ENCODE data around the gene WWC1. TPM values are rescaled to one million over a fixed set of nuclear protein-coding genes. Genes with fewer than 3 reads are reported as not detected.

Gene WWC1
- total and polyA plus RNA-seq, 9 of the 15 experiments (the other 6 are each of a cell fraction or from before 2014, with no cell fraction given): under 0.01 to 0.54 (median 0.42) TPM; not detected in 6

DNA sequence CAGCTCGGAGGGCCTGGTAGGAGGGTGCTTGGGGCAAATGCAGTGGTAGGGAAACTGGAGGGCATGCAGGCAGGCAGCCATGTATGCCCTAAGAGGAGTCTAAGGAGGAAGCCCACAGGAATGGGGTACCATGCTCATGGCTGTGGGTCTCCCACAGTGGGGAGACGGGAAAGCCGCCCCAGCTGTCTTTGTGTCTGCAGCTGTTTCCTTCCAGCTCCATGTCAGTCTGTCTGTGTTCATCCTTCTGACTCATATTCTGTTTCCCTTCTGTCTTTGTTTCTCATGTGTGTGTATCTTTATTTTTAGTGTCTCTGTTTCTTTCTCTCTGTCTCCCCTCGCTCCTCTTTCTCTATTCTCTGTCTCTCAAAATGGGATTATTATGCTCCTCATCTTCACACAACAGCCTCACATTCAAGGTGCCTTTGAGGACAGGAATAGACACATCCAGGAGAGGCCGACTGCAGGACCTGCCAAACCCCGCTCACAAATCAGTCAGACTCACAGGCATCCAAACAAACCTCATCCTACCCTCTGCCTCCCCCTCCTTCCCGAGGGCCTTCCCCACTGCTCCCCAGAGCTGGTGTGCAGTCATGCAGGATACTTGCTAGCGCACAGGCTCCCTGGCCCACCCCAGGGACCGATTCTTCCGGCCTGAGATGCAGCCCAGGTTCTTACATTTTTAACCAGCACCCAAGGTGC is 126.4 kb downstream of the WWC1 start:
- intact Hi-C loops (cut with micrococcal nuclease) (no loop called here), in situ Hi-C loops (cut with MboI) (no loop called here)
- ChIA-PET POLR2A (no interaction called here), CTCF (ENCODE audit: low intra/inter-chr PET ratio) (no interaction called here)
- no peak overlapping the region for H3K4me2 ChIP-seq (ENCODE audit: insufficient read depth, low read length)
- no peak for FAIRE-seq
- under 1% methylated on average over 9 of the region's 10 CpGs for WGBS (ENCODE audit: insufficient coverage, low coverage, missing lambda C conversion rate)
- no peak overlapping the region for H2AFZ ChIP-seq (ENCODE audit: low read depth, low read length)
- no peaks in the 10 kb centered on the region for H3K36me3 ChIP-seq (ENCODE audit: control insufficient read depth, insufficient read depth, low read length)
- no peak overlapping the region for H3K27ac ChIP-seq (ENCODE audit: extremely low read depth, low read depth, low read length)
- H3K79me2 ChIP-seq (ENCODE audit: control insufficient read depth, insufficient read depth, low read length): no peaks in the 10 kb centered on the region
- H3K4me1 ChIP-seq (replicated peaks in 1 of 2; ENCODE audit: control insufficient read depth in 2 of 2, insufficient read depth in 2 of 2, low read length in 2 of 2): no peaks in the 10 kb centered on the region
- no peak for ATAC-seq
- H3K9ac ChIP-seq (ENCODE audit: insufficient read depth in 1 of 2, low read depth in 2 of 2, low read length in 2 of 2): no peak overlapping the region
- DNase-seq (ENCODE audit: extremely low read depth in 1 of 4, low spot score in 3 of 4): no peak
- H3K9me1 ChIP-seq (ENCODE audit: control insufficient read depth, insufficient read depth, low read length): no peaks in the 10 kb centered on the region
- TF ChIP-seq, protein P1, sequence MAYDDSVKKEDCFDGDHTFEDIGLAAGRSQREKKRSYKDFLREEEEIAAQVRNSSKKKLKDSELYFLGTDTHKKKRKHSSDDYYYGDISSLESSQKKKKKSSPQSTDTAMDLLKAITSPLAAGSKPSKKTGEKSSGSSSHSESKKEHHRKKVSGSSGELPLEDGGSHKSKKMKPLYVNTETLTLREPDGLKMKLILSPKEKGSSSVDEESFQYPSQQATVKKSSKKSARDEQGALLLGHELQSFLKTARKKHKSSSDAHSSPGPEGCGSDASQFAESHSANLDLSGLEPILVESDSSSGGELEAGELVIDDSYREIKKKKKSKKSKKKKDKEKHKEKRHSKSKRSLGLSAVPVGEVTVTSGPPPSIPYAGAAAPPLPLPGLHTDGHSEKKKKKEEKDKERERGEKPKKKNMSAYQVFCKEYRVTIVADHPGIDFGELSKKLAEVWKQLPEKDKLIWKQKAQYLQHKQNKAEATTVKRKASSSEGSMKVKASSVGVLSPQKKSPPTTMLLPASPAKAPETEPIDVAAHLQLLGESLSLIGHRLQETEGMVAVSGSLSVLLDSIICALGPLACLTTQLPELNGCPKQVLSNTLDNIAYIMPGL (CRISPR knock-in tag; IDR thresholded peaks at IDR 0.05): no peak
- TF ChIP-seq, protein P2, sequence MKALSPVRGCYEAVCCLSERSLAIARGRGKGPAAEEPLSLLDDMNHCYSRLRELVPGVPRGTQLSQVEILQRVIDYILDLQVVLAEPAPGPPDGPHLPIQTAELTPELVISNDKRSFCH (CRISPR knock-in tag; IDR thresholded peaks at IDR 0.05): no peak
- TF ChIP-seq, protein P2 (tag; IDR thresholded peaks at IDR 0.05): no peak
- H3K27me3 ChIP-seq (ENCODE audit: control insufficient read depth in 2 of 2, insufficient read depth in 2 of 2, low read length in 2 of 2): peaks cover 0 to 35% of the 10 kb centered on the region in 2 experiments; a peak in 2 of 5 replicates
- BruUV-seq (replicated peaks): no TSS peak
- H3K9me3 ChIP-seq (replicated peaks; ENCODE audit: control insufficient read depth, insufficient read depth, low read depth, low read length): no peaks in the 10 kb centered on the region
- H4K20me1 ChIP-seq (replicated peaks; ENCODE audit: control insufficient read depth, insufficient read depth, low read length): 0 out of 2 replicates have a peak, but pooled peaks cover 5% of the 10 kb centered on the region
- no peak overlapping the region for H3K4me3 ChIP-seq

Measured in K562 (cell line).